Transverse colon (tissue), 4 donors: ENCODE results near the gene PAX7. TPM values are rescaled to one million over a fixed set of nuclear protein-coding genes. Genes with fewer than 3 reads are reported as not detected.

ENCODE experiments used
- DNase-seq: peaks from one replicate; pipeline ENCODE4 v3.0.0-alpha.2; 2019
- H3K27ac ChIP-seq, 4 donors: fragments of 200-600 bp; sonication (generic); 2 replicates each; pipeline ENCODE4 v1.5.1; 2016 to 2018; ENCODE audit warnings: inconsistent platforms in 4 of 4
- H3K27me3 ChIP-seq: fragments of 200-600 bp; sonication (generic); 2 replicates; pipeline ENCODE4 v1.5.1; 2017; ENCODE audit warnings: inconsistent platforms
- H3K36me3 ChIP-seq, 4 donors: fragments of 200-600 bp; sonication (generic); 2 replicates each; pipeline ENCODE4 v1.5.1; 2017 to 2019; ENCODE audit warnings: inconsistent platforms in 4 of 4
- H3K4me1 ChIP-seq, 4 donors: fragments of 200-600 bp; sonication (generic); 2 replicates each; pipeline ENCODE4 v1.5.1; 2017 to 2020; ENCODE audit warnings: inconsistent platforms in 4 of 4
- H3K4me3 ChIP-seq, 4 donors: fragments of 200-600 bp; sonication (generic); 1 replicate in 1 of 4; 2 replicates in 3 of 4; pipeline versions ENCODE4 v1.5.1 to v1.6.1; 2017 to 2019; ENCODE audit warnings: inconsistent platforms in 4 of 4
- H3K9me3 ChIP-seq, 2 donors: fragments of 200-600 bp; sonication (generic); 2 replicates each; pipeline ENCODE4 v1.5.1; 2017 to 2019; ENCODE audit warnings: inconsistent platforms in 2 of 2
- CTCF ChIP-seq, 5 experiments: fragments of 200-600 bp in 3 of 5; fragments of 450-650 bp in 2 of 5; sonication (generic) in 3 of 5; IDR thresholded peaks; 1 replicate in 2 of 5; 2 replicates in 3 of 5; pipeline ENCODE4 v1.5.1; 2016 to 2017; ENCODE audit warnings: antibody characterized with exemption in 5 of 5, inconsistent platforms in 3 of 5, mild to moderate bottlenecking in 2 of 5, moderate library complexity in 1 of 5
- EP300 ChIP-seq: sonication (generic); formaldehyde crosslinking; IDR thresholded peaks from one replicate; pipeline ENCODE4 v1.6.1; 2017; ENCODE audit warnings: antibody characterized with exemption, low read depth
- POLR2A ChIP-seq: fragments of 450-650 bp; IDR thresholded peaks from one replicate; pipeline ENCODE4 v1.6.1; 2016; ENCODE audit warnings: antibody characterized with exemption, mild to moderate bottlenecking, moderate library complexity
- POLR2AphosphoS5 ChIP-seq, 3 donors: sonication (generic); formaldehyde crosslinking; IDR thresholded peaks; one replicate each; pipeline ENCODE4 v1.6.1; 2016; ENCODE audit warnings: antibody characterized with exemption in 3 of 3
- WGBS, 2 donors: methylation state at CpG; one replicate each; pipeline ENCODE4 v1.1.5; 2018; ENCODE audit warnings: low coverage in 1 of 2; 5-methylcytosine and 5-hydroxymethylcytosine counted together
- in situ Hi-C, 4 donors: fragments of 200-750 bp; cut with MboI; loops; one replicate each; pipeline versions ENCODE4 v1.15.0 to v1.15.1; 2017; ENCODE audit warnings: low sequenced_read_pairs in 3 of 4, low pct_ligation_motif_present in 1 of 4, low pct_unique_long_range_greater_than_20kb in 1 of 4
- intact Hi-C: fragments of 100-400 bp; cut with DNase I; formaldehyde crosslinking; loops from one replicate; pipeline ENCODE4 v1.15.1; 2023; ENCODE audit warnings: low total_unique reads
- total RNA-seq, 4 donors: library from RNA; depleted of rRNA; stranded (reverse); fragments of >200 nt; gene quantifications; one replicate each; pipeline ENCODE4 v1.1.0, GENCODE V29; 2016

PAX7 gene
- total RNA-seq, 4 donors from 2014 or later, result not detected

- peaks cover 100% of the 10 kb centered on the region for H3K27me3 ChIP-seq
- in situ Hi-C loops, result no loop called here
- H3K9me3 ChIP-seq, result no peaks in the 10 kb centered on the region
- TF ChIP-seq CTCF (IDR thresholded peaks at IDR 0.05), result no peak
- no peak for TF ChIP-seq POLR2AphosphoS5 (IDR thresholded peaks at IDR 0.05)
- H3K4me1 ChIP-seq, result peaks cover 0 to 23% (median 9%) of the 10 kb centered on the region in 4 donors
- no peaks in the 10 kb centered on the region for H3K36me3 ChIP-seq
- DNase-seq, result no peak
- H3K4me3 ChIP-seq, result no peak overlapping the region
- no peak overlapping the region for H3K27ac ChIP-seq
- WGBS, 2 donors, result 0 to 6% methylated on average over 1 to 45 of the region's 46 CpGs
- intact Hi-C loops, result no loop called here
Measured at GRCh38 chr1:18644973-18645746, 14.5 kb downstream of the PAX7 start.

- no peak for DNase-seq
- H3K27me3 ChIP-seq, result peaks cover 100% of the 10 kb centered on the region
- TF ChIP-seq CTCF (IDR thresholded peaks at IDR 0.05) (no peak), EP300 (no peak), POLR2A (no peak), POLR2AphosphoS5 (IDR thresholded peaks at IDR 0.05) (no peak)
- peaks cover 0 to 22% (median 9%) of the 10 kb centered on the region in 4 donors for H3K4me1 ChIP-seq
- H3K4me3 ChIP-seq, result no peak overlapping the region
- no peaks in the 10 kb centered on the region for H3K9me3 ChIP-seq
- in situ Hi-C loops, result no loop called here
- H3K27ac ChIP-seq, result no peak overlapping the region
- no peaks in the 10 kb centered on the region for H3K36me3 ChIP-seq
- intact Hi-C loops, result no loop called here
- WGBS, 2 donors, result 4 to 7% methylated on average over 2 to 10 of the region's 10 CpGs
Measured at GRCh38 chr1:18645747-18646090, 15.1 kb downstream of the PAX7 start.

- Histone ChIP-seq H3K9me3 (no peaks in the 10 kb centered on the region), H3K36me3 (no peaks in the 10 kb centered on the region), H3K4me1 (peaks cover 0 to 22% (median 9%) of the 10 kb centered on the region in 4 donors), H3K27me3 (peaks cover 100% of the 10 kb centered on the region), H3K4me3 (peak overlapping the region in 2 of 4 donors; percentile 2 to 33), H3K27ac (no peak overlapping the region)
- WGBS, 2 donors, result 0 to 6% methylated on average over 4 to 35 of the region's 35 CpGs
- no peak for DNase-seq
- intact Hi-C loops (no loop called here), in situ Hi-C loops (no loop called here)
- TF ChIP-seq POLR2A, result no peak
- no peak for TF ChIP-seq EP300
- TF ChIP-seq POLR2AphosphoS5 (IDR thresholded peaks at IDR 0.05), result no peak
- no peak for TF ChIP-seq CTCF (IDR thresholded peaks at IDR 0.05)
Measured at GRCh38 chr1:18646091-18646785, 15.6 kb downstream of the PAX7 start.

- no peak for DNase-seq
- in situ Hi-C loops, result no loop called here
- Histone ChIP-seq H3K4me3 (peak overlapping the region in 2 of 4 donors; percentile 2 to 33), H3K27me3 (peaks cover 100% of the 10 kb centered on the region), H3K36me3 (no peaks in the 10 kb centered on the region), H3K9me3 (no peaks in the 10 kb centered on the region), H3K27ac (no peak overlapping the region), H3K4me1 (peaks cover 0 to 22% (median 9%) of the 10 kb centered on the region in 4 donors)
- TF ChIP-seq POLR2A (no peak), POLR2AphosphoS5 (IDR thresholded peaks at IDR 0.05) (no peak), CTCF (IDR thresholded peaks at IDR 0.05) (no peak), EP300 (no peak)
- intact Hi-C loops, result no loop called here
- 2% methylated on average over 30 of the region's 48 CpGs; no CpG with 5 or more reads in 1 of the 2 donors for WGBS, 2 donors
Measured at GRCh38 chr1:18646786-18647410, 16.3 kb downstream of the PAX7 start.
